HepG2 (cell line): ENCODE data around the gene RGS19. TPM values are rescaled to one million over a fixed set of nuclear protein-coding genes. Genes with fewer than 3 reads are reported as not detected.

Experiments
- ARID4A ChIP-seq: sonication (generic); formaldehyde crosslinking; IDR thresholded peaks from 2 replicates; pipeline ENCODE4 v1.5.0; 2020; ENCODE audit warnings: mild to moderate bottlenecking, missing genetic modification reagents, borderline replicate concordance
- CREB3 ChIP-seq: sonication (generic); formaldehyde crosslinking; IDR thresholded peaks from 2 replicates; pipeline ENCODE4 v1.5.0; 2020; ENCODE audit warnings: missing genetic modification reagents
- ERF ChIP-seq: IDR thresholded peaks from 2 replicates; pipeline ENCODE4 v1.6.1; 2018; ENCODE audit warnings: missing biosample characterization, missing genetic modification reagents
- LBX2 ChIP-seq: sonication (generic); formaldehyde crosslinking; IDR thresholded peaks from 2 replicates; pipeline ENCODE4 v1.5.0; 2020; ENCODE audit warnings: missing genetic modification reagents, mild to moderate bottlenecking, borderline replicate concordance
- PBX3 ChIP-seq: sonication (generic); formaldehyde crosslinking; IDR thresholded peaks from 2 replicates; pipeline ENCODE4 v1.8.1; 2023; ENCODE audit warnings: missing genetic modification reagents, inconsistent platforms, borderline replicate concordance
- PCBP2 ChIP-seq: fragments of 200-400 bp; formaldehyde crosslinking; optimal IDR thresholded peaks from 2 replicates; pipeline ENCODE3; 2018; ENCODE audit warnings: low read length, low read depth; ENCODE audit not compliant: poor library complexity, severe bottlenecking
- RFX1 ChIP-seq: fragments of 450-650 bp; IDR thresholded peaks from 2 replicates; pipeline ENCODE4 v1.6.1; 2017
- TAF15 ChIP-seq: fragments of 200-400 bp; formaldehyde crosslinking; IDR thresholded peaks from one replicate; pipeline ENCODE4 v1.6.1; 2018; ENCODE audit warnings: mild to moderate bottlenecking, low read depth, low read length; ENCODE audit not compliant: poor library complexity, severe bottlenecking
- YEATS2 ChIP-seq: sonication (generic); formaldehyde crosslinking; IDR thresholded peaks from 2 replicates; pipeline ENCODE4 v1.4.0; 2020; ENCODE audit warnings: missing genetic modification reagents, borderline replicate concordance
- ZBTB26 ChIP-seq: IDR thresholded peaks from 2 replicates; pipeline ENCODE4 v1.6.1; 2016; ENCODE audit warnings: missing compliant biosample characterization, missing genetic modification reagents, borderline replicate concordance
- ZNF280B ChIP-seq: sonication (generic); formaldehyde crosslinking; IDR thresholded peaks from 2 replicates; pipeline ENCODE4 v1.5.0; 2020; ENCODE audit warnings: missing genetic modification reagents, mild to moderate bottlenecking, borderline replicate concordance
- ZNF292 ChIP-seq: sonication (generic); formaldehyde crosslinking; IDR thresholded peaks from 2 replicates; pipeline ENCODE4 v1.8.1; 2022; ENCODE audit warnings: mild to moderate bottlenecking, low read depth, missing genetic modification reagents, borderline replicate concordance
- ZNF326 ChIP-seq: sonication (generic); formaldehyde crosslinking; IDR thresholded peaks from 2 replicates; pipeline ENCODE4 v1.4.0; 2020; ENCODE audit warnings: missing genetic modification reagents, borderline replicate concordance
- ZNF335 ChIP-seq: sonication (generic); formaldehyde crosslinking; IDR thresholded peaks from 2 replicates; pipeline ENCODE4 v1.4.0; 2020; ENCODE audit warnings: missing genetic modification reagents
- ZNF615 ChIP-seq: sonication (generic); formaldehyde crosslinking; IDR thresholded peaks from 2 replicates; pipeline ENCODE4 v1.5.0; 2020; ENCODE audit warnings: mild to moderate bottlenecking, missing genetic modification reagents, borderline replicate concordance
- ZNF7 ChIP-seq: IDR thresholded peaks from 2 replicates; pipeline ENCODE4 v1.6.1; 2016; ENCODE audit warnings: missing biosample characterization, missing genetic modification reagents
- ZNF746 ChIP-seq: sonication (generic); formaldehyde crosslinking; IDR thresholded peaks from 2 replicates; pipeline ENCODE4 v1.8.0; 2022; ENCODE audit warnings: mild to moderate bottlenecking, missing genetic modification reagents
- ZNF839 ChIP-seq: sonication (generic); formaldehyde crosslinking; IDR thresholded peaks from 2 replicates; pipeline ENCODE4 v1.4.0; 2020; ENCODE audit warnings: missing genetic modification reagents, mild to moderate bottlenecking, borderline replicate concordance
- polyA plus RNA-seq, 8 experiments: library from polyadenylated mRNA; depleted of rRNA in 3 of 8; stranded (reverse) in 7 of 8; unstranded in 1 of 8; fragments of >200 nt; fragmentation: Illumina TruSeq in 4 of 8; extraction: Trizol in 4 of 8; gene quantifications; 2 replicates each; pipeline versions ENCODE4 v1.2.1 to v1.2.3, GENCODE V29; 2011 to 2016; ENCODE audit warnings: low read depth in 4 of 8, missing spikeins in 1 of 8, mixed read lengths in 1 of 8; ENCODE audit not compliant: insufficient read depth in 1 of 8
- total RNA-seq, 5 experiments: library from RNA; depleted of rRNA; stranded (reverse); fragments of >200 nt; fragmentation: Illumina TruSeq; extraction: Trizol; gene quantifications; 2 replicates each; pipeline ENCODE4 v1.2.3, GENCODE V29; 2016; ENCODE audit warnings: low read depth in 1 of 5

RGS19 gene
- total and polyA plus RNA-seq, 2 of the 13 experiments (the other 11 are each of a cell fraction or from before 2014, with no cell fraction given): 10.7 to 11.9 TPM

GRCh38 chr20:64055893-64056638, 23.3 kb downstream of the RGS19 start (continued):
- peak; percentile 26 for TF ChIP-seq ARID4A (CRISPR knock-in tag)
- TF ChIP-seq LBX2 (CRISPR knock-in tag): peak; percentile 54; the same call in 1 of the 2 replicates
- no peak for TF ChIP-seq CREB3 (CRISPR knock-in tag)
- TF ChIP-seq ZNF280B: peak; percentile 26
- no peak for TF ChIP-seq PCBP2
- 0 out of 2 replicates have a peak, but pooled peaks have one; percentile 45 for TF ChIP-seq ZNF335
- 0 out of 2 replicates have a peak, but pooled peaks have one; percentile 42 for TF ChIP-seq ZBTB26 (CRISPR knock-in tag)
- TF ChIP-seq ZNF7 (CRISPR knock-in tag): no peak
- TF ChIP-seq ERF: peak; percentile 83
- TF ChIP-seq RFX1: no peak
- TF ChIP-seq PBX3 (CRISPR knock-in tag): no peak
- TF ChIP-seq YEATS2: no peak; the same call in 1 of the 2 replicates
- TF ChIP-seq ZNF839 (CRISPR knock-in tag): no peak; the same call in 1 of the 2 replicates
- TF ChIP-seq ZNF292 (CRISPR knock-in tag): peak; percentile 44; the same call in 1 of the 2 replicates
- peak; percentile 87; the same call in 1 of the 2 replicates for TF ChIP-seq ZNF746 (CRISPR knock-in tag)
- TF ChIP-seq ZNF615: no peak; the same call in 1 of the 2 replicates
- no peak for TF ChIP-seq TAF15
- TF ChIP-seq ZNF326 (CRISPR knock-in tag): peak; percentile 72; the same call in 1 of the 2 replicates
